Measurements from ENCODE around the gene GPX8.

The GPX8 gene

GRCh38 chr5:55180016-55180415, 20.0 kb downstream of the GPX8 start:
- no CpG with 5 or more reads among the region's 1 CpG for WGBS (ENCODE audit: extremely low coverage, insufficient coverage, insufficient read length)
- no peak overlapping the region for H4K12ac ChIP-seq (ENCODE audit: low read depth, low read length)
- peaks cover 0 to 6% of the 10 kb centered on the region in 2 experiments for H3K4me1 ChIP-seq (ENCODE audit: control insufficient read depth in 1 of 2, insufficient read depth in 2 of 2, low read length in 2 of 2)
- no peak overlapping the region for H2AFZ ChIP-seq (ENCODE audit: insufficient read depth, low read length, poor library complexity)
- H3K4me3 ChIP-seq (ENCODE audit: low read depth, low read length), result no peak overlapping the region
- H2BK5ac ChIP-seq (ENCODE audit: low read depth, low read length, poor library complexity), result no peak overlapping the region
- no peak overlapping the region for H3K4me2 ChIP-seq (ENCODE audit: low read length)
- no peak overlapping the region for H3K9ac ChIP-seq (ENCODE audit: low read length)
- no peaks in the 10 kb centered on the region for H3K79me2 ChIP-seq (ENCODE audit: control insufficient read depth, insufficient read depth, low read length, poor library complexity)
- H4K91ac ChIP-seq (ENCODE audit: low read depth, low read length), result no peak overlapping the region
- peak in 1 of 2 donors; percentile 15 for DNase-seq
- H3K23ac ChIP-seq (ENCODE audit: low read length), result no peak overlapping the region
- H2BK12ac ChIP-seq (ENCODE audit: low read length), result no peak overlapping the region
- no peak overlapping the region for H3K27ac ChIP-seq (ENCODE audit: low read depth, low read length)
- no peak overlapping the region for H3K18ac ChIP-seq (ENCODE audit: low read length)
- H3K79me1 ChIP-seq (ENCODE audit: low read length), result no peaks in the 10 kb centered on the region
- no peaks in the 10 kb centered on the region for H3K36me3 ChIP-seq (ENCODE audit: control insufficient read depth in 1 of 2, insufficient read depth in 2 of 2, low read length in 2 of 2)
- H3K9me3 ChIP-seq (ENCODE audit: insufficient read depth, low read depth, low read length), result no peaks in the 10 kb centered on the region
- H2BK120ac ChIP-seq (ENCODE audit: insufficient read depth, low read length, poor library complexity), result no peak overlapping the region
- H3K27me3 ChIP-seq (ENCODE audit: insufficient read depth, low read length), result peaks cover 16% of the 10 kb centered on the region
- H2AK5ac ChIP-seq (ENCODE audit: low read length), result no peak overlapping the region
- H3K4ac ChIP-seq (ENCODE audit: low read depth, low read length), result no peak overlapping the region
- no peak overlapping the region for H4K8ac ChIP-seq (ENCODE audit: low read depth, low read length)
- H3K14ac ChIP-seq (ENCODE audit: low read length), result no peak overlapping the region

GRCh38 chr5:55187370-55187769, 27.4 kb downstream of the GPX8 start:
- no peak overlapping the region for H3K27ac ChIP-seq (ENCODE audit: low read depth, low read length)
- no peak overlapping the region for H3K4me2 ChIP-seq (ENCODE audit: low read length)
- no peak overlapping the region for H3K23ac ChIP-seq (ENCODE audit: low read length)
- no peak overlapping the region for H2BK5ac ChIP-seq (ENCODE audit: low read depth, low read length, poor library complexity)
- no peaks in the 10 kb centered on the region for H3K79me2 ChIP-seq (ENCODE audit: control insufficient read depth, insufficient read depth, low read length, poor library complexity)
- no peak overlapping the region for H2AFZ ChIP-seq (ENCODE audit: insufficient read depth, low read length, poor library complexity)
- H3K18ac ChIP-seq (ENCODE audit: low read length), result no peak overlapping the region
- no peak overlapping the region for H2AK5ac ChIP-seq (ENCODE audit: low read length)
- no peaks in the 10 kb centered on the region for H3K27me3 ChIP-seq (ENCODE audit: insufficient read depth, low read length)
- H3K9me3 ChIP-seq (ENCODE audit: insufficient read depth, low read depth, low read length), result no peaks in the 10 kb centered on the region
- no peaks in the 10 kb centered on the region for H3K36me3 ChIP-seq (ENCODE audit: control insufficient read depth in 1 of 2, insufficient read depth in 2 of 2, low read length in 2 of 2)
- no CpG with 5 or more reads among the region's 4 CpGs for WGBS (ENCODE audit: extremely low coverage, insufficient coverage, insufficient read length)
- H4K8ac ChIP-seq (ENCODE audit: low read depth, low read length), result no peak overlapping the region
- DNase-seq, result peak in 1 of 2 donors; percentile 46
- H3K4me3 ChIP-seq (ENCODE audit: low read depth, low read length), result no peak overlapping the region
- H4K12ac ChIP-seq (ENCODE audit: low read depth, low read length), result no peak overlapping the region
- H3K4me1 ChIP-seq (ENCODE audit: control insufficient read depth in 1 of 2, insufficient read depth in 2 of 2, low read length in 2 of 2), result no peaks in the 10 kb centered on the region
- H3K79me1 ChIP-seq (ENCODE audit: low read length), result no peaks in the 10 kb centered on the region
- no peak overlapping the region for H4K91ac ChIP-seq (ENCODE audit: low read depth, low read length)
- no peak overlapping the region for H3K9ac ChIP-seq (ENCODE audit: low read length)
- no peak overlapping the region for H3K4ac ChIP-seq (ENCODE audit: low read depth, low read length)
- no peak overlapping the region for H2BK120ac ChIP-seq (ENCODE audit: insufficient read depth, low read length, poor library complexity)
- H2BK12ac ChIP-seq (ENCODE audit: low read length), result no peak overlapping the region
- H3K14ac ChIP-seq (ENCODE audit: low read length), result no peak overlapping the region

- no peak overlapping the region for H2AFZ ChIP-seq (ENCODE audit: insufficient read depth, low read length, poor library complexity)
- H2AK5ac ChIP-seq (ENCODE audit: low read length), result no peak overlapping the region
- no peaks in the 10 kb centered on the region for H3K79me2 ChIP-seq (ENCODE audit: control insufficient read depth, insufficient read depth, low read length, poor library complexity)
- H3K23ac ChIP-seq (ENCODE audit: low read length), result no peak overlapping the region
- H4K12ac ChIP-seq (ENCODE audit: low read depth, low read length), result no peak overlapping the region
- no peak overlapping the region for H3K4ac ChIP-seq (ENCODE audit: low read depth, low read length)
- no peaks in the 10 kb centered on the region for H3K27me3 ChIP-seq (ENCODE audit: insufficient read depth, low read length)
- H3K14ac ChIP-seq (ENCODE audit: low read length), result no peak overlapping the region
- H3K36me3 ChIP-seq (ENCODE audit: control insufficient read depth in 1 of 2, insufficient read depth in 2 of 2, low read length in 2 of 2), result no peaks in the 10 kb centered on the region
- WGBS (ENCODE audit: extremely low coverage, insufficient coverage, insufficient read length), result no CpG with 5 or more reads among the region's 6 CpGs
- H2BK120ac ChIP-seq (ENCODE audit: insufficient read depth, low read length, poor library complexity), result no peak overlapping the region
- H3K9ac ChIP-seq (ENCODE audit: low read length), result no peak overlapping the region
- no peak overlapping the region for H3K4me3 ChIP-seq (ENCODE audit: low read depth, low read length)
- H3K79me1 ChIP-seq (ENCODE audit: low read length), result no peaks in the 10 kb centered on the region
- no peak overlapping the region for H4K8ac ChIP-seq (ENCODE audit: low read depth, low read length)
- H3K18ac ChIP-seq (ENCODE audit: low read length), result no peak overlapping the region
- H4K91ac ChIP-seq (ENCODE audit: low read depth, low read length), result no peak overlapping the region
- no peaks in the 10 kb centered on the region for H3K9me3 ChIP-seq (ENCODE audit: insufficient read depth, low read depth, low read length)
- H2BK5ac ChIP-seq (ENCODE audit: low read depth, low read length, poor library complexity), result no peak overlapping the region
- H3K27ac ChIP-seq (ENCODE audit: low read depth, low read length), result no peak overlapping the region
- H3K4me2 ChIP-seq (ENCODE audit: low read length), result no peak overlapping the region
- no peak for DNase-seq
- no peaks in the 10 kb centered on the region for H3K4me1 ChIP-seq (ENCODE audit: control insufficient read depth in 1 of 2, insufficient read depth in 2 of 2, low read length in 2 of 2)
- no peak overlapping the region for H2BK12ac ChIP-seq (ENCODE audit: low read length)
These were observed 28.9 kb downstream of the GPX8 start for GRCh38 chr5:55188656-55189540.

- Histone ChIP-seq H3K9me3 (ENCODE audit: insufficient read depth, low read depth, low read length) (no peaks in the 10 kb centered on the region), H4K12ac (ENCODE audit: low read depth, low read length) (no peak overlapping the region), H3K23ac (ENCODE audit: low read length) (no peak overlapping the region), H3K4ac (ENCODE audit: low read depth, low read length) (no peak overlapping the region), H3K4me2 (ENCODE audit: low read length) (no peak overlapping the region), H2AK5ac (ENCODE audit: low read length) (no peak overlapping the region), H3K27me3 (ENCODE audit: insufficient read depth, low read length) (no peaks in the 10 kb centered on the region), H3K4me1 (ENCODE audit: control insufficient read depth in 1 of 2, insufficient read depth in 2 of 2, low read length in 2 of 2) (no peaks in the 10 kb centered on the region), H3K14ac (ENCODE audit: low read length) (no peak overlapping the region), H3K18ac (ENCODE audit: low read length) (no peak overlapping the region), H2BK5ac (ENCODE audit: low read depth, low read length, poor library complexity) (no peak overlapping the region), H3K79me1 (ENCODE audit: low read length) (no peaks in the 10 kb centered on the region), H3K4me3 (ENCODE audit: low read depth, low read length) (no peak overlapping the region), H2BK120ac (ENCODE audit: insufficient read depth, low read length, poor library complexity) (no peak overlapping the region), H4K91ac (ENCODE audit: low read depth, low read length) (no peak overlapping the region), H4K8ac (ENCODE audit: low read depth, low read length) (no peak overlapping the region), H3K36me3 (ENCODE audit: control insufficient read depth in 1 of 2, insufficient read depth in 2 of 2, low read length in 2 of 2) (no peaks in the 10 kb centered on the region), H2BK12ac (ENCODE audit: low read length) (no peak overlapping the region), H3K27ac (ENCODE audit: low read depth, low read length) (no peak overlapping the region), H3K79me2 (ENCODE audit: control insufficient read depth, insufficient read depth, low read length, poor library complexity) (no peaks in the 10 kb centered on the region), H3K9ac (ENCODE audit: low read length) (no peak overlapping the region), H2AFZ (ENCODE audit: insufficient read depth, low read length, poor library complexity) (no peak overlapping the region)
- no CpG with 5 or more reads among the region's 2 CpGs for WGBS (ENCODE audit: extremely low coverage, insufficient coverage, insufficient read length)
- DNase-seq, result no peak
These were observed 31.2 kb downstream of the GPX8 start for GRCh38 chr5:55191165-55191564.

All from trophoblast cell (in vitro differentiated cells and primary cell).